ENCODE data around the gene MICALL1.
A peak's percentile ranks its signal among the peaks of the same experiment; 100 is the strongest.

Gene MICALL1

DNA sequence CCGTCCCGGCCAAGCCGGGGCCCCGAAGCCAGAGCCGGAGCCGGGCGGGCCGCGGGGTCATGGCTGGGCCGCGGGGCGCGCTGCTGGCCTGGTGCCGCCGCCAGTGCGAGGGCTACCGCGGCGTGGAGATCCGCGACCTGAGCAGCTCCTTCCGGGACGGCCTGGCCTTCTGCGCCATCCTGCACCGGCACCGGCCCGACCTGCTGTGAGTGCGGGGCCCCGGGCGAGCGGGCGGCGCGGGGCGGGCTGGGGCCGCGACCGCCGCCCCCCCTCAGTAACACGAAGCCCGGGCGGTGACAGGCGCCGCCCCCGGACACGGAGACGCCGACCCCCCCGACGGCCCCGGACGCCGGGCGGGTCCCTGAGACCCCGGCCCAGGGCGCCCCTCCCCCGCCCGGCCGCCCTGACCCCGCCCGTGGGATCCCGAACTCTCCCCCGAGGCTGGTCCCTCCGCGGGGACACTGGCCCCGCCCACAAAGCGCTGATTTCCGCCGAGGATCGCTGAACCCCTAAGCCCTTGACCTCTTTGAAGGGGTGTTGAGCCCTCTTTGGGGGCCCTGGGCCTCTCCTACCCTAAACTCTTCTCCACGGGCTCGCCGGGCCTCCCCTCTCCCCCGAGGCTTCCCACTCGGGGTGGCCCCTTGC, 389 bp downstream of the MICALL1 start:
- no peak for DNase-seq (ENCODE audit: low read depth)

DNA sequence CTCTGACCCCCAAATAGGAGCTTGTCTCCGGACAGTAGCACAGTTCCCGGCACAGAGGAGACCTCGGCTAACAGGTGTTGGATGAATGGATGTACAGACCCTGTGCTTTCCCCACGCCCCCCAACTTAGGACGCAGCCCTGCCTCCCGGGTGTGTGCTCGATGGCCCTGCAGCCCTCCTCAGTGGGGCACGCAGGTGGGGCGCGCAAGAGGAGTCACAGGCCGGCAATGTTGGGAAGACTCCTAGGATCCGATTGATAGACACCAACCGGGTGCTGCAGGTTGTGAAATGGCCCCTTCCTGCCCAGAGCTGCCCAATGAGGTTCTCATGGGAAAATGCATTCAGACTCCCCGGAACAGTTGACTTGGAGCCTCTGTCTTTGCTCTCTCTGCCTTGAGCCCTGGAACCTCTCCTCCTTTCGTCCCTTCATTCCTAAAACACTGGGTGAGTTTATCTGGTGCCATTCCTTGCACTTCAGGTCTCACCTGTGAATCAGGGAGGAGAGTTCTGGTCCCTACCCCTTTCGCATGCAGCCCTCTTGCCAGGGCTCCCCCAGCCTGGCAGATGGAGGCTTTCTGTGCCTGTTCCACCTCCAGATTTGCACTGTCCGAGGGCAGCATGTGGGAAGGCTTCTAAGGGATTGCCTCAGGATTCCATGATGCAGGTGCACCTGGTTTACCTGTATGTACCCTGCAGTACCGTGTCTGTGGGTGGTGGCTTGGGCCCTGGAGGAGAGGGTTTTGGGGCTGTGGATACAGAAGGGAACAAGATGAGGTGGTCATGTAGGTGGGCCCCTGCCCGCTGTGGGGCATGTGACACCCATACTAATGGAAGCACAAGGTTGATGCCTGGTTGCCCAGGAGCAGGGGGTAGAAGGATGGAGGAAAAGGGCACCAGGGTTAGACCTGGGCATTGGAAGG, 1.2 kb downstream of the MICALL1 start:
- peak; percentile 48 for DNase-seq (ENCODE audit: low read depth)

DNA sequence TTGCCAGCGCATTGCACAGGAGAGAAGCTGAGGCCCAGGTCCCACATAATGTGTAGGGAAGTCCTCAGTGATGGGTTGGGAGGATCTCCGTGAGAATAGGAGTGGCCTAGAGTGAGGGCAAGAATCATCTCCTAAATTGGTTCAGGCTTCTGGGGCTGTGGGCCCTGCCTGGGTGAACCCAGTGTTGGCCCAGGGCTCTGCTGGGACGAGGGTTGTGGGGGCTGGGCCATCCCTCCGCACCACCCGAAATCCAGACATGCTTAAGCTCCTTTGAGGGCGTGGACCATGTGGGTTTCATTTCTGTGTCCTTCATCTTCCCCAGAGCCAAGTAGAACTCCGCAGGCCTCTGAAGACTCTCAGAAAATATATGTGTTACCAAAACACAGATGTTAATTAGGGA, 3.7 kb downstream of the MICALL1 start:
- no peak for DNase-seq (ENCODE audit: low read depth)

DNA sequence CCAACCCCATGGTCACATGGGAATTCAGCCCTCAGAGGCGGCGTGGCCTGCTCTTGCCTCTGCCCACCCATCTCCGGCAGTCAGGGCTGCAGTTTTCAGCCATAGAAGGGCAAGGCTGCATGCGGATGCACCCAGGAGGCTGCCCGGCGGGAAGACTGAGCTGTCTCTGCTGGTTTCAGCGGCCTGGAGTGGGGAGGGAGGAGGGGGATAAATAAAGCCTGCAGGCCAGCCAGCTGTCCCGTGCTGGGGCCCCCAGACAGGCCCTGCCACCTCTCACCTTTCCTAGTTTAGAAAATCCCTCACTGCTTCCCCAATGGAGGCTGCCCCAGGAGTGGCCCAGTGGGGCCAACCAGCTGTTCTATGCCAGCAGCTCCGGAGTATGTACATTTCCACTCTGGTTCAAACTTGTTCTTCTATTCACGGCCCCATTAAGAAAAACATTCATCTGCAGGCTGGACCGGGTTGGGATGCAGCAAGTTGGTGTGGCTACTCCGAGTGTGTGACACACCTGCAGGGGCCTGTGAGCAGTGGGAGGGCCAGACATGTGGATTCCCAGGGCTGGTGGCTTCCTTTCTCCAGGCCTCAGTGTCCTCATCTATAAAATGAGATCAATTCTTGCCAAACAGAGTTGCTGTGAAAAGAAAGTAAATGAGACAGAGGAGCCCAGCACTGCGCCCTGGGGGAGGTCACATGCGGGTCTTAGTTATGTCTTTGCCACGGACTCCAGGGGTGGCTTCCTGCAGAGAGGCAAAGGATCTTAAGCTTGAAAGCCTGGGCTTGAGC, 5.0 kb downstream of the MICALL1 start:
- DNase-seq (ENCODE audit: low read depth) = no peak

DNA sequence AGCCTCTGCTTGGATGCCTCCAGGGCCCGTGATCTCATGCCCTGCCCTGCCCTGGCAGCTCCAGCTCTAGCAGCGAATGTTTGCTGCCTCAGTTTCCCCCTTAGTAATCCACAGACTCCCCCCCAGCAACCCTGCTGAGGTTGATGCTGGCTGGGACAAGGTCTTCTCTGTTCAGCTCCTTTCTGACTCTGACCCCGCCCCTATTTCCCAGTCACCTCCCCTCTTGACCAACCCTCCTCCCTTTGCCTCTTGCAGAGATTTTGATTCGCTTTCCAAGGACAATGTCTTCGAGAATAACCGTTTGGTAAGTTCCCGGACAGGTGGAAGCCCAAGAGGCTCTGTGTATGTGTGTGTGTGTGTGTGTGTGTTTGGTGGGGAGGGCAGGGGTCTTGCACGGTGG, 5.6 kb downstream of the MICALL1 start:
- DNase-seq (ENCODE audit: low read depth) = no peak

DNA sequence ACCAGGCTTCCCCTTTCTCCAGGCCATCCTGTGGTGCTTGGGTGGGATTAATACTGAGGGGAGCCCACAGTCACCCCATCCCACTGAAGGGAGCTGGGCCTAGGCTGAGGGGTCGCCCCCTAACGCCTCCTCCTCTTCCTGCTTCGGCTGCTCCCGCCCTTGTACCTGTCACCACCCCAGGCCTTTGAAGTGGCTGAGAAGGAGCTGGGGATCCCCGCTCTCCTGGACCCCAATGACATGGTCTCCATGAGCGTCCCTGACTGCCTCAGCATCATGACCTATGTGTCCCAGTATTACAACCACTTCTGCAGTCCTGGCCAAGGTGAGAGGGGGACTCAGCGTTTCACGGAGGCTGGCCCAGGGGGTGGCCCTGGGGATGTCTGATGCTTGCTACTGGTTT, 6.1 kb downstream of the MICALL1 start:
- no peak for DNase-seq (ENCODE audit: low read depth)

DNA sequence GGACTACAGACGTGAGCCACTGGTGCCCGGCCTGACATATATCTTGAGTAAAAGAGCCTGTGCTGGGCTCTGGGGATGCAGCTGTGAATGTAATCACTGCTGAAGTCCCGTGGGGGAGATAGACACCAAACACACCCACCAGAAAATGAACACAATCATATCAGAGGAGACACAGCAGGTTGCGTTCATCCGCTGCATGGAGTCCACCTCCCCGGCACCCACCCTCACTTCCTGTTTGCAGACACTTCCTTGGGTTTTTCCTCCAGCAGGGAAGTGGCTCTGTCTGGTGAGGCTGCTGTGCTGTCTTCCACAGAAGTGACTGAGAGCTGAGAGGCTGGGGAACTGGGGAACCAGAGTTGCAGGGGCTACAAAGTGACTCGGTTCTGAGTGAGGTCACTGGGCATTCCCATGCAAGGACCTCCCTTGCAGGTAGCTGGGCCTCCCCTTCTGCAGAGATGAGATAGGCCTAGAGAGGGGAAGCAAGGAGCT, 7.2 kb downstream of the MICALL1 start:
- no peak for DNase-seq (ENCODE audit: low read depth)

DNA sequence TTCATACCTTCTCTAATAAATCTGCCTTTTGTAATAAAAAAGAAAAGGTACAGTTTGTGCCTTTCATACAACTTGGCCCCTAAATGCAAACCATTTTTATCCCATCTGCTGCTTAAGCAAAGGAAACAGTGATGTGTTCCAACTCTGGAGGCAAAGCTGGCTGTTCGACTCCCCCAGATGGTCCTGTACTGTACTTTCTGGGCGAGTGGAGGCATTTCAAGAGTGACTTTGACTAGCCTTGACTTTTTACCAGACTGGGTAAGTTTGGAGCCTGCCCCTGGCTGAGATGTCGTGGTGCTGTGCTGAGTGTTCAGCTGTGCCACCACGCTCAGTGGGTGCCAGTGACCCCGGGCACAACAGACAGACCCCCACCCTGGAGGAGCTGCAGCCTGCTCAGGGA, 10.2 kb downstream of the MICALL1 start:
- no peak for DNase-seq (ENCODE audit: low read depth)

DNA sequence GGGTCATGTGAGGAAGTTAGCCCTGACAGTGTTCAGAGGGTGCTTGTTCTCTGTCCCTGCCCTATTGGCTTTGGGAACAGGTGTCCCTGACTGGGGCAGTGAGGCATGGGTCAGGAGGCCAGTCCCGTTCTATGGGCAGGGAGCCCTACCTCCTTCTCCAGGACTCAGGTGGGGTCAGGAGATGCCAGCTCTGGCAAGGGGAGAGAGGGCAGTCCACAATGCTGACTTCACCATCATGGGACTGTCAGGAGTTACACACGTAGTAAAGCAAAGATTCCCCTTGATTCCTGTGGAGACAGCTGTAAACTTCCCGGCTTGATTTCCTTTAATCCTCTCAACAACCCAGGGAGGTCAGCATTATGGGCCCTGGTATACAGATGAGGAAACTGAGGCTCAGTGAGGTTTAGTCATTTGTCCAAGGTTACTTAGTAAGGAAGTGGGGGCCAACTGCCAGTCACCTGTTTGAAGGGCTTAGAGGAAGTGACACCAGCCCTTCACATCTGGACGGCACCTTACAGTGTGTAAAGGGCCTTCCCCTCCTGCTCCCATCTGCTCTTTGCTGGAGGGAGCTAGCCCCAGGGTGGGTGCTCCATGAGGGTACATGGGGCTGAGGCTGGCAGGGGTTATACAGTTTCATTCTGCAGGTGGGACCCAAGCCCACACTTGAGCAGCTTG, 11.9 kb downstream of the MICALL1 start:
- DNase-seq (ENCODE audit: low read depth) = no peak

DNA sequence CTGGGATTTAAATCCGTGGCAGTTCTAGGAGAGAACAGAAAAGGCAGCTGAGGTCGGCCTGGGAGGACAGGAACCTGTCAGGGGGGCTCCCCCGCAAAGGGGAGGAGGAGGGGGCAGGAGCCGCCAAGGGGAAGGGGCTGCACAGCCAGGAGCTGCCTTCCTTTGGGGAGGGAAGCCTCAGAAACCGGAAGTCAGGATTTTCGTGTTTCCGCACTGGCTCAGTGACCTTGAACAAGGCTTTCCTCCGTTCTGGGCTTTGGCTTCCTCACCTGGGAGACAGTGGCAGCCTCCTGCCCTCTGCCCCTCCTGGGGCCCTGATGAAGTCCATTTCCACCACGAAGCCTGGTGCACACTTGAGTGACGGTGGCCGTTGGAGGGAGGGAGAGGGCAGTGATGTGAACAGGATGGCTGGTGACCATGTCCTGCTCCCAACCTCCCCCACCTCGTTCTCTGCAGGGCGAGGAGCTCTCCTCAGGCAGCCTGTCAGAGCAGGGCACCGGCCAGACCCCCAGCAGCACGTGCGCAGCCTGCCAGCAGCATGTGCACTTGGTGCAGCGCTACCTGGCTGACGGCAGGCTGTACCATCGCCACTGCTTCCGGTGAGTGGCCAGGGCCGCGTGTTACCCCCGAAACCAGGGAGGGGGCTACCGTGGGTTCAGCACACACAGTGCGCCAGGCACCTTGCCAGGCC, 12.6 kb downstream of the MICALL1 start:
- DNase-seq (ENCODE audit: low read depth) = no peak

DNA sequence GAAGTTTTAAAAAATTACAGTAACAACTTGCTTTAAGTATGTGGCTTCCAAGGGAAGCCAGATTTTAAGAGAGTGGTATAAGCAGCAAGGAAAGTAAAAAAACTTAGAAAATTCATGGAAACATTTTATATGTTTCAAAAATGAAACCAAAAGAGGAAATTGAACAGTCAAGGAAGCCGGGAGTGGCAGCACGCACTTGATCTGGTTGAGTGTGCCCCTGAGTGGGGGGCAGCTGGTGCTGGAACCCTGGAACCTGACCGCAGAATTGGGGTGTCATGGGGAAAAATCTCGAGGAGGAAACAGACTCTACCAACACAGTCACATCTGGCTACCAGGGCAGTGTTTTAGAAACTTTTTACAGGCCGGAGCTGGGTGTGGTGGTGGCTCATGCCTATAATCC, 14.0 kb downstream of the MICALL1 start:
- DNase-seq (ENCODE audit: low read depth) = no peak

DNA sequence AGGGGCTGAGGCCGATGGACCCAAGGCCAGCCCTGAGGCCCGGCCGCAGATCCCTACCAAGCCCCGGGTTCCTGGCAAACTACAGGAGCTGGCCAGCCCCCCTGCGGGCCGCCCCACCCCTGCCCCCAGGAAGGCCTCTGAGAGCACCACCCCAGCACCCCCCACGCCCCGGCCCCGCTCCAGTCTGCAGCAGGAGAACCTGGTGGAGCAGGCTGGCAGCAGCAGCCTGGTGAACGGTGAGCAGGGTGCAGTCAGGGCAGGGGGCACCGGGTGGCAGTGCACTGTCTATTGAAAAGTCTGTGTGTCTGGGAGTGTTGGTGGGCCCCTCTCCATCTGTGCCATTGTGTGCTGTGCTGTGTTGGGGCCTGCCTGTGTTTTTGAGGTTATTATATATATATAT, 16.1 kb downstream of the MICALL1 start:
- no peak for DNase-seq (ENCODE audit: low read depth)

DNA sequence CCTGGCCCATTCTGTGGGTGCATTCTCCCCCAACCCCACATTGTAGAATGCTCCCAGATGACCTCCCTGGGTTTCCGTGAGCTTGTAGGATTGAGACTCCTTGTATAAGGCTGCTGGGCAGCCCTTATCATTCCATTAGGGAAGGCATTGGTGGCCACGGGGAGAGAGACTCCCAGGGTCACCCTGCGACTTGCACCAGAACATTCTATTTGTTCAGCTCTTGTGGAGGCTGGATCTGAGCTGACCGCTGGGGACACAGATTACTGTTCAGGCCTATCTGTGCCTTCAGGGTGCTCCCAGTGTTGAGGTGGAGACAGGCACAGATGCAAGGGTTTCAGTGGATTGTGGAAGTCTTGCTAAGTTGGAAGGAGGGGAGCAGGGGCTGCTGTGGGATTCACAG, 17.8 kb downstream of the MICALL1 start:
- DNase-seq (ENCODE audit: low read depth) = no peak

DNA sequence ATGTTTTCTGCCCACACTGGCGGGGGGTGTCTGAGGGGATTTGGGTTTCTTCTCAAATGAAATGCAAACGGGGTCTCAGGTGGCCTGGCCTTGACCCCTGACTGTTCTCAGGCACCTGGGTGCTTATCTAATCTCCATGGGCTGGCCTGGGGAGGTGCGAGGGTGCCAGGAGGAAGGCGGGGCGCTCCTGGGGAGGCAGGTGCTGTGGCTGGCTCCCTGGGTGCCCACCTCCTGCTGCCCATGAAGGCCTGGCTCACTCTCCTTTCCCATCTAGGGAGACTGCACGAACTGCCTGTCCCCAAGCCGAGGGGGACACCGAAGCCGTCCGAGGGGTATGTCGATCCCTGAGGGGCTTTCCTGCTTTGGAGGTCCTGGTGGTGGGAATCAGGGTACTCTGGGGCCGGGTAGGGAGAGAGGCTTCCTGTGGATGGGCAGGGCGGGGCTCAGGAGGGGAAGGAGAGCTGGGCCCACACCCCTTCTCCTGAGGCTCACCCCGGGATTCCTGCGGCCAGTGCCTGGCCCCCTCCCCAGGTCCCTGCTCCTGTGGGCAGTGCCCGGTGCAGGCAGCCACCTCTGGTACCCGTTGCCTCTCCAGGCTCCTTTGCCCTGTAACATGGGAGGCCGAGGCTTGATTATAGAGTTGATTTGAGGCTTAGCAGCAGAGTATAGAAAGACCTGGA, 18.4 kb downstream of the MICALL1 start:
- no peak for DNase-seq (ENCODE audit: low read depth)

DNA sequence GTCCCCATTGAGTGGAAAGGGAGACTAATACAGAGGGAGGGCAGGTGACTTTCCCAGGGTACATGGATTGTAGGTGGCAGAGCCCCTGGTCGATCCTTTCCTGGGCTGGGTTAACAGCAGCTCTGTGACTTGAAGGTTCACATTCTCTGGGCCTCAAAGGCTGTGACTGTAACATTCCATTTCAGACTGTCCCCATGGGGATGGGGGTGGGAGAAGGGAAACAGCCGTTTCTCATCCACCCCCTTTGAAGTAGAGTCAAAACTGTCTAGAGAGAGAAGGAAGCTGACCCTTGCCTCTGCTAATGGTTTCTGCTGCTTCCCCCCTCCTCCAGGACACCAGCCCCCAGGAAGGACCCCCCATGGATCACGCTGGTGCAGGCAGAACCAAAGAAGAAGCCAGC, 19.2 kb downstream of the MICALL1 start:
- no peak for DNase-seq (ENCODE audit: low read depth)

DNA sequence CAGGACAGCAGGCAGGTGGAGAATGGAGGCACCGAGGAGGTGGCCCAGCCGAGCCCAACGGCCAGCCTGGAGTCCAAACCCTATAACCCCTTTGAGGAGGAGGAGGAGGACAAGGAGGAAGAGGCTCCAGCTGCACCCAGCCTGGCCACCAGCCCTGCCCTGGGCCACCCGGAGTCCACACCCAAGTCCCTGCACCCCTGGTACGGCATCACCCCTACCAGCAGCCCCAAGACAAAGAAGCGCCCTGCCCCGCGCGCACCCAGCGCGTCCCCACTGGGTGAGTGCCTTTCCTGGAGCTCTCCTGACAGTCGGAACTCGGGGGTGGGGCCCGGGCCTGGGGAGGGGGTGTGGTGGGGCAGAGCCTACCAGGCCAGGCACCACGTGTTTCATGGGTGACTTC, 19.7 kb downstream of the MICALL1 start:
- no peak for DNase-seq (ENCODE audit: low read depth)

DNA sequence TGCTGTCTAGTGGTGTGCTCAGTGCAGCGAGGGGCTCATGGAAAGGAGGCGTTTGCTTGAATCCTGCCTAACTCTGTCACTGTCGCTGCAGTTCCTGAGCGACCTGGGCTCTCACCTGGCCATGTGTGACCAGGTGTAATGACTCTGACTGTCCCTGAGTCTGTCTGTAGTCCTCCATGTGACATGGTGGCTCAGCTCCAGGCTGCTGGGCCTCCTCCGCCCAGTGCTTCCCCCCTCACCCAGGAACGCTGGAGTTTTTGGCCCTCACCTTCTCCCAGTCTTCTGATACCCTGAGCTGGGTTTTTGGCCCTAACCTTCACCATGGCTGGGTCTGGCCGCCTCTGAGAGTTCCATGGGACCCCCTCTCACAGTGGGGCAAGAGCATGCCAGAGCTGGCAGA, 20.3 kb downstream of the MICALL1 start:
- DNase-seq (ENCODE audit: low read depth) = no peak

DNA sequence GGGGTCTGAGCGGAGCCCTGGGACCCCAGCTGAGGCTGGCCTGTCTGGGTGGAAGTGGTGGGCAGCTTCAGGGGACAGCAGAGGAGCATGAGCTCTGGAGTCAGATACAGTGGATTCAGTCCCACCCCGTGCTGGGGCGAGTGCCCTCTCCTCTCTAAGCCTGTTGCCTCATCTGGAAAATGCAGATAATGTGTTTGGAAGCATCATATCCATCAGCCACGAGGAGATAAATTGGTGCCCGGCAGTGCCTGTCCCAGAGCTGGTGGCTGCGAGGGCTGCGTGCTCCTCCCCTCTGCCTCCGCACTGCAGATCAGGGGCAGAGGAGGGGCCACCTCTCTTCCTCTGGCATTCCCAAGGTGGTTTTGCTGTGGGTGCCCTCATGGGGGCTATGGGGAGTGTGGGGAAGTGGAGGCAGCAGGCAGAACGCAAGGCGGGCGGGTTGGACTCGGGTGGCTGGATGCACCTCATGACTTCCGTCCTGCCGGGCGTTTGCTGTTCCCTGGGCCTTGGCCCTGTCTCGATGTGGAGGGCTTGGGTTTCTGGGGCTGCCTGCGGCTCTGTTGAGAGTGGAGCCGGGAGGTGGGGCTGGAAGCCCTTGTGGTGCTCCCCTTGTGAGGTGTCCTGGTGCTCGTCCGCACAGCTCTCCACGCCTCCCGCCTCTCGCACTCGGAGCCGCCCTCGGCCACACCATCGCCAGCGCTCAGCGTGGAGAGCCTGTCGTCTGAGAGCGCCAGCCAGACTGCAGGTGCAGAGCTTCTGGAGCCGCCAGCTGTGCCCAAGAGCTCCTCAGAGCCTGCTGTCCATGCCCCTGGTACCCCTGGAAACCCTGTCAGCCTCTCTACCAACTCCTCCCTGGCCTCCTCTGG, 20.9 kb downstream of the MICALL1 start:
- peak; percentile 7 for DNase-seq (ENCODE audit: low read depth)

DNA sequence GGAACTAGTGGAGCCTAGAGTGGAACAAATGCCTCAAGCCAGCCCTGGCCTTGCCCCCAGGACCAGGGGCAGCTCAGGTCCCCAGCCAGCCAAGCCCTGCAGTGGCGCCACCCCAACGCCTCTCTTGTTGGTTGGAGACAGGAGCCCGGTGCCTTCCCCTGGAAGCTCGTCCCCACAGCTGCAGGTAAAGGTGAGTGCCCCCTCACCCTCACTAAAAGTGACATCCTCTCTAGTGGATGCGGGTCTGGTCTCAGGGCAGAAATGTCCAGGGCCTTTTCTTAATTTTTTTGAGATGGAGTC, 21.5 kb downstream of the MICALL1 start:
- DNase-seq (ENCODE audit: low read depth) = no peak

DNA sequence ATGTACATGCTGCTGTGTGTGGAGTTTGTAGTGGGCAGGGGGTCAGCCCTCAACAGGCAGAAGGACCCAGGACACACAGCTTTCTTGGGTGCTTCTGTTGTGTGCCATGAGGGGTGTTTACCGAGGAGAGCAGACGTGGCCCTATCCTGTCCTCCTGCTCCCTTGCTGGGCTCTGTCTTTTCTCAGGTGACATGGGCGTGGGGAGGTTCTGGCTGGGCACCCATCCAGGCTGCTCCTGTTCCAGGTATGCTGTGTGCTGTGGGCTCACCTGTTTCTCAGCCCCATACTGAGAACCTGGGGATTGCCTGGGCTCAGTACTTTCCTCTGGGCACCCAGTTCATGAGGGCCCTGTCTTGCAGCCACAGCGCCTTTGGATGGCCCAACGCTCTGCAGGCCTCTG, 23.3 kb downstream of the MICALL1 start:
- DNase-seq (ENCODE audit: low read depth) = no peak

All from amniotic epithelial cell (primary cell).